HG03432 (cell line): ENCODE measurements around the gene CBLC.

Experiments
- ATAC-seq: cut with Tn5 transposase; IDR thresholded peaks from one replicate; pipeline ENCODE4 v1.9.1; 2021; ENCODE audit warnings: mild to moderate bottlenecking, moderate library complexity; ENCODE audit not compliant: unreplicated experiment

The CBLC gene, protein sequence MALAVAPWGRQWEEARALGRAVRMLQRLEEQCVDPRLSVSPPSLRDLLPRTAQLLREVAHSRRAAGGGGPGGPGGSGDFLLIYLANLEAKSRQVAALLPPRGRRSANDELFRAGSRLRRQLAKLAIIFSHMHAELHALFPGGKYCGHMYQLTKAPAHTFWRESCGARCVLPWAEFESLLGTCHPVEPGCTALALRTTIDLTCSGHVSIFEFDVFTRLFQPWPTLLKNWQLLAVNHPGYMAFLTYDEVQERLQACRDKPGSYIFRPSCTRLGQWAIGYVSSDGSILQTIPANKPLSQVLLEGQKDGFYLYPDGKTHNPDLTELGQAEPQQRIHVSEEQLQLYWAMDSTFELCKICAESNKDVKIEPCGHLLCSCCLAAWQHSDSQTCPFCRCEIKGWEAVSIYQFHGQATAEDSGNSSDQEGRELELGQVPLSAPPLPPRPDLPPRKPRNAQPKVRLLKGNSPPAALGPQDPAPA

DNA sequence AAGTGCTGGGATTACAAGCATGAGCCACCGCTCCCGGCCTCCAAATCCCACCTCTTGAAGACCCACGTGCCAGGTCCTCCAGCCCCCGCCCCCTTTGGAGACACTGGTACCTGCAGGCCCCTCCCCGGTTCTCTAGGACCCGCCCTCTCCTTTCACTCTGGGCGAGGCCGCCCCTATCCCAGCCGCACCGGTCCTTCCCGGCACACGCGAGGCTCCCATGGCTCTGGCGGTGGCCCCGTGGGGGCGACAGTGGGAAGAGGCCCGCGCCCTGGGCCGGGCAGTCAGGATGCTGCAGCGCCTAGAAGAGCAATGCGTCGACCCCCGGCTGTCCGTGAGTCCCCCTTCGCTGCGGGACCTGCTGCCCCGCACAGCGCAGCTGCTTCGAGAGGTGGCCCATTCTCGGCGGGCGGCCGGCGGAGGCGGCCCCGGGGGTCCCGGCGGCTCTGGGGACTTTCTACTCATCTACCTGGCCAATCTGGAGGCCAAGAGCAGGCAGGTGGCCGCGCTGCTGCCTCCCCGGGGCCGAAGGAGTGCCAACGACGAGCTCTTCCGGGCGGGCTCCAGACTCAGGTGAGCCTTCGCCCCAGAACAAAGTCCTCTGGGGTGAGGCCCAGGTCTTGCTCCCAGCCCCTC is at the start of gene CBLC:
Gene CBLC, plus strand, starts transcription at position 176 of the 633 bp plus-strand sequence. Its CDS starts 42 bp downstream, at position 218.
- no peak for ATAC-seq

DNA sequence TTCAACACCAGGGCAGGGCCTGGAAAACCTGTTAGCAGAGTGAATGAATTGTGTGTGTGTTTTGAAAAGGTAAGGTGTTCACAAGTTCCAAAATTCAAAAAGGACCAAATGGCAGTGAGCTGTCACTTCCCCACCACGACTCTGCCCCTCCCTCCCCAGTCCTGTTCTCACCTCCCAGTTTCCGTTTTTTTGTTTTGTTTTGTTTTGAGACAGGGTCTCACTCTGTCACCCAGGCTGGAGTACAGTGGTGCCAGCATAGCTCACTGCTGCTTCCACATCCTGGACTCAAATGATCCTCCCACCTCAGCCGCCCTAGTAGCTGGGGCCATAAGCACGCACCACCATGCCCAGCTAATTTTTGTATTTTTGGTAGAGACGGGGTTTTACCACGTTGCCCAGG is 49.5 kb upstream of the CBLC start:
- ATAC-seq = no peak

DNA sequence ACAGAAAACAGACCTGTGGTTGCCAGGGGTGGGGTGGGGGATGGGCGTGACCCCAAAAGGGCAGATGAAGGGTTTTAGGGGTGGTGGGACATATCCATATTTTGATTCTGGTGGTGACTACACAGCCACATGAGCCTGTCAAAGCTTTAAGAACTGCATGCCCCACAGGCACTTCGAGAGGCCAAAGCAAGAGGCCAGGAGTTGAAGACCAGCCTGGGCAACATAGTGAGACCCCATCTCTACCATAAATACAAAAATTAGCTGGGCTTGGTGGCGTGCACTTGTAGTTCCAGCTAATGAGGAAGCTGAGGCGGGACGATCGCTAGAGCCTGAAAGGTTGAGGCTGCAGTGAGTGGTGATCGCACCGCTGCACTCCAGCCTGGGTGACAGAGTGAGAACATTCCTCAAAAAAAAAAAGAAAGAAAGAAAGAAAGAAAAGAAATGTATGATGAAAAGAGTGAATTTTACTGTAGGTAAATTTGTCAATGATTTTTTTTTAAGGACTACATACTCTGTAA is 48.1 kb upstream of the CBLC start:
- no peak for ATAC-seq

DNA sequence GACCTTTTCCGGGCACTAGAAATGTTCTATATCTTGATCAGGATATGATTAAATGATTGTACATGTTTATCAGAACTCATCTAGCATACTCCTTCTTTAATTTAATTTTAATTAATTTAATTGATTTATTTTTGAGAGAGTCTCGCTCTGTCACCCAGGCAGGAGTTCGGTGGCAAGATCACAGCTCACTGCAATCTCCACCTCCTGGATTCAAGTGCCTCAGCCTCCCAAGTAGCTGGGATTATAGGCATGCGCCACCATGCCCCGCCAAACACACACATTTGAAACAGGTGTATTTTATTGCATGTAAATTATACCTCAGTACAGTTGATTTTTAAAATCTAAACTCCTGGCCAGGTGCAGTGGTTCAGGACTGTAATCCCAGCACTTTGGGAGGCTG is 46.6 kb upstream of the CBLC start:
- ATAC-seq = no peak

DNA sequence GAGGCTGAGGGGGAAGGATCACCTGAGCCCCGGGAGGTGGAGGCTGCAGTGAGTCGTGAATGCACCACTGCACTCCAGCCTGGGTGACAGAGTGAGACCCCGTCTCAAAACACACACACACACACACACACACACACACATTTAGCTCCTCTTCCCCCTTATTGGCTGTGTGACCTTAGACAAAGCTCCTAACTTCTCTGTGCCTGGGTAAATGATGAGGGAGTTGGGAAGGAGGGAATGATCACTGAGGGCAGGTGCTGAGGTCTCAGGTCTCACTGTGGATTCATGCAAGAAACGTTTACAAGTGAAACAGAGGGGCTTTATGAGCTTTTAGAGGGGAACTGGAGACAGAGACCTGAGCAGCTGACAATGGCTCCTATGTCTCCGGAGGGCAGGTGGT is 46.1 kb upstream of the CBLC start:
- no peak for ATAC-seq

DNA sequence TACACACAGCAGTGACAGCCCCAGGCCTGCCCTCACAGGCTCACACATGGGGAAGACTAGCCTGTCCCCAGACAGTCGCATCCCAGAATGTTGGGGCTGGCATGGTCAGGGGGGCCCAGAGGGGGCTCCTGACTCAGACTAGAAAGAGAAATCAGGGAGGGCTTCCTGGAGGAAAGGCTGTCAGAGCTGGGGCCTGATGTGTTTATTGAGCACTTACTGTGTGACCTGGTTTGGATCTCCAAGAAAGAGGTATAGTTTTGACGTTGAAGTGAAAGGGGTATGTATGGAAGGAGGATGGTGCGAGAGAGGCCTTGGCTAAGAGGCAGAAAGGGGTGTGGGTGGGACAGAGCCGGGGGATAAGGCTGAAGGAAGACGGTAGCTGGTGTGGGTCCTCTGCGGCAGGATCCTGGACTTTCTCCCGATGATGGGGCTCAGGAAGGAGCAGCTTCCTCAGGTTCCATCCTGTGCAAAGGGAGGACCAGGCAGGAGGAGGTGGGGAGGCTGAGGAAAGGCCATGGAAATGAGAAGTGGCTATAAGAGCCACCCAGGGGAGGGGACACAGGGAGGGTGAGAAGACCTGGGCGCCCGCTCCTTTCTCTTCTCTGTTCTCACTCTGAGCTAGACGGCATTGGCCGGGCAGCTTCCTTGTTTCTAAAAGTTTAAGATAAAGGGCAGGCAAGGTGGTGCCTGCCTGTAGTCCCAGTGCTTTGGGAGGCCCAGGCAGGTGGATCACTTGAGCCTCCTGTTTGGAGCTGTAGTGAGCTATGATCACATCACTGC is 45.3 kb upstream of the CBLC start:
- no peak for ATAC-seq

DNA sequence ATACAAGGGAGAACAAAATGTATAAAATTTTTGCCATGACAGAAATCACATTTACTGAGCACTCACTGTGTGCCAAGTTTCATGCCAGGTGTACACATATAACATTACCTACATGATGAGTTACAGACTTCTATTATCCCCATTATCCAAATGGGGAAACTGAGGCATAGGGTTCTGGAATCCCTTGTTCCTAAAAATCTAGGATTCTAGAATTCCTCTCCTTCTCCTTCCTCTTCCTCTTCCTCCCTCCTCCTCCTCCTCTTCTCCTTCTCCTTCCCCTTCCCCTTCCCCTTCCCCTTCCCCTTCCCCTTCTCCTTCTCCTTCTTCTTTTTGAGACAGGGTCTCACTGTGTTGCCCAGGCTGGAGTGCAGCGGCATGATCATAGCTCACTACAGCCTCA is 43.3 kb upstream of the CBLC start:
- ATAC-seq = no peak

DNA sequence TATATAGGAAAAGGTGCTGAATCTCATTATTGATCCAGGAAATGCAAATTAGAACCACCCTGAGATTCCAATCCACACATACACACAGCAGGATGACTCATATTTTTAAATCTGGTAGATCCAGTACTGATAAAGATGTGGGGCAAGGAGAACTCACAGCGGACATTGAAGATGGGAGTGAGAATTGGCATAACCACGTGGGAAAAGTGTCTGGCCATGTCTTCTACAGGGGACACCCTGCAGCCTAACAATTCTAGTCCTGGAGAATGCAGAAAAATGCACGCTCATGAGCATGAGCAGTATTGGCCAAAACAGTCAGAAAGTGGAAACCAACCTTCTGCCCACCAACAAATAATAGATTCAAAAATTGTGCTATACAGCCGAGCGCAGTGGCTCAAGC is 42.7 kb upstream of the CBLC start:
- no peak for ATAC-seq

DNA sequence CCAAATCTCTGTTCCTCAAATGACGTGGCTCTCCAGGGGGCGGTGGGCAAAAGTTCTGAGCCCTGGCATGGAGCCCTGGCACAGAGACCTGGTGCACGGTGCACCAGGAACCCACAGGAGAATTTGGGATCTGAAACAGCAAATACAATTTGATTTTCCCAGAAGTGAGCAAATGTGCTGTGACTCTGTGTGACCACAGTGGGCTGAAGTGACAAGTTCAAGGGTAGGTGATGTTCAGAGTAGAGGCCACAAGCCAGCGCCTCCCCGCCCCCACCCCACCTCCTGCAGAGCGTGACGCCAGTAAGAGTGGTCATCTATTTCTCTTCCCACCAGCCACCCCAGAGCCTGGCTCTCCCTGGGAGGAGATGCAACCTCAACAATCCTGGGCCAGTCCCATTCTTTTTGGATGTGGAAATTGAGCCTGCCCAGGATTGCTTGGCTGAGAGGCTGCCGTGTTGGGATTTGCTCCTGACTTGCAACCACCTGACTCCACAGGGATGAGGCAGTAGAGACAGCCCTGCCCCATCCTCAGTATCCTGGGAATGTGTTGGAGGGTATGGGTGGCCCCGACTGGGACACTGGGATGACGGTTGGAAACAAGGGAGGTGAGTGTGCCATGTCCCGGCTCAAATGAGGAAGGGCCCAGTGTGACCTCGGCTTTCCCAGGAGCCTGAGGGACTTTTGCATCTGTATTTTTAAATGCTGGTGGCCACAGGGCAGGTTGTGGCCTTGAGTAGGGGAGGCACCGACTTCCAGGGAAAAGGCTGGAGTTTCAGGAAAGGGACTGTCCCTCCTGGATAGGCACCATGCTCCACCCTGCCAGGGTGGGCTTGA is 40.2 kb upstream of the CBLC start:
- no peak for ATAC-seq

DNA sequence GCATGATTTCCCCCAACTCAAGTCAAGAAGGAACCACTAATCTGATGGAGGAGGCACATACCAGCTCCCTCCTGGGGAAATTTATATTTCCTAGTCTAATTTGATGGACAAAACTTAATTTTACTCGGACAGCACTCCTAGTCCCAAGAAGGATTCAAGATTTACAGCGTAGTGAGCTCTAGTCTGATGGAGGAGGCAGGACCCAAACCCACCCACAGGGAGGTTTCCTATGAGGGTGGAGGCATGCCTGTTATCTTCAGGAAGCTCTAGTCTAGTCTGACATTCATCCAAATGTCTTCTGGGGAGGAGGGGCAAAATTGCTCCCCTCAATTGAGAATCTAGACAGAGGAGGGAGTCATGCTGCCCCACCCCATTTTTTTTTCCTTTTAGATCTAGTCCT is 39.6 kb upstream of the CBLC start:
- ATAC-seq = no peak

DNA sequence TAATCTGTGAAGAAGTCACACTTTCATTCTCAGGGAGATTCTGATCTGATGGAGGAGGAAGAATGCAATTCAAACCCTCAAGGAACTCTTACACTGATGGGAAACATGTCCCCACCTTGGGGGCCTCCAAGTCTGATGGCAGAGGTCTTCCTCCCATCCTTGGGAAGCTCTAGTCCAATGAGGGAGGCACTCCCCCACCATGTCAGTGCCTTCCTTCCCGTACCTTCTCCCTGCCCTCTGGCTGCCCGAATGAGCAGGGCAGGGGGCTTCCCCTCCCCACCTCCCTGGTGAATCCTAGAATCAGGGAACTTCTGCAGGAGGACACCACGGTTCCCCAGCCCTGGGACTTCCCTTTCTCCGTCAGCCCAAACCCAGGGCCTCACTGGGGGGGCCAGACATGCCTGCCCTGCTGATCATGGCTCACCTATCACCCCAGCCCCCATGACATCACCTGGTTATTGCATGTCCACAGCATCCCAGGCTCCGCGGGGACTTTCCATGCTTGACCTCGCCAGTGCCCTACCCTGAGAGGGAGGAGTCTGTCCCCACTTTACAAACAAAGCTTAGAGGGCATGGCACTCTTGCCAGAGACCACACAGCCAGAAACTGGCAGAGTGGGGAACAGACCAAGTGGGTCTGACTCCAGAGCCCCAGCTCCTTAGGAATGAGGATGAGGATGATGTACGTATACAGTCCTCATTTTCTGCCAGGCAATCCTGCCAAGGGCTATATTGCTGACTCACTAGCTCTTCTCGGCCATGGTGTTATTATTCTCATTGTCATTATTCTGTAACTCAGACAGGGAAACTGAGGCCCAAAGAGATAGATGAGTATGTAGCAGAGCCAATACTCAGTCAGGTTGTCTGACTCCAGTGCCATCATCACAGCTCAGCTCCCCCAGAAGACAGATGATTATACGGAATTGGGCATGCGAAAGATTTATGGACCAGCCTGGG is 38.8 kb upstream of the CBLC start:
- no peak for ATAC-seq

DNA sequence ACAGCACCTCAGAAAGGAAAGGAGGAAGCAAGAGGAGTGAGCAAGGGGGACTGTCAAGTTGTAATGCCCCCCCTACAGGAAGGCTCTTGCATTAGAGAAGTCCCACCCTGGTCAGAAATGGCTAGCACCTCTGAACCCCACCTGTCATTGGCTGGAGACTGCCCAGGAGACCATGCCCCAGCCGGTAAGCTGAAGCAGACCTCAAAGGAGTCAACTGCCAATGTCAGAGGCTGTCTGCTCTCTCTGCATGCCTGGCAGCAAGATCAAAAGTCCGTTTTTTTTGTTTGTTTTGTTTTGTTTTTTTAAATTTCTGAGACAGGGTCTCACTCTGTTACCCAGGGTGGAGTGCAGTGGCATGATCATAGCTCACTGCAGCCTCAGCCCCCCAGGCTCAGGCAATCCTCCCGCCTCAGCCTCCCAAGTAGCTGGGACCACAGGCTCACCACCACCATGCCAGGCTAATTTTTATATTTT is 37.3 kb upstream of the CBLC start:
- no peak for ATAC-seq

DNA sequence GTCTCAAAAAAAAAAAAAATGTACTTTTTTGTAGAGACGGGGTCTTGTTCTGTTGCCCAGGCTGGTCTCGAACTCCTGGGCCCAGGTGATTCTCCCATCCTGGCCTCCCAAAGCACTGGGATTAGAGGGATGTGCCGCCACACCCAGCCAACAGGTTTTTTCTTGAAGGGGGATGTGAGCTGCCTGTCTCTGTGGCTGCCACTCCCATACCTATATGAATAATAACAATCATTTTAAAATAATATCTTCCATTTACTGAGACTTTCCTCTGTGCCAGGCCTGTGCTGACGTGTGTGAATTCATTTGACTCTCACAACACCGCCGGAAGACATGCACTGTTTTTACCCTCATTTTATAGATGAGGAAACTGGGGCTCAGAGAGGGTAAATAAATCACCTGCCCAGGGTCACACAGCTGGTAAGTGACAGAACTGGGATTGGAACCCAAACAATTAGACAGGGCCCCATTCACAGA is 36.4 kb upstream of the CBLC start:
- no peak for ATAC-seq

DNA sequence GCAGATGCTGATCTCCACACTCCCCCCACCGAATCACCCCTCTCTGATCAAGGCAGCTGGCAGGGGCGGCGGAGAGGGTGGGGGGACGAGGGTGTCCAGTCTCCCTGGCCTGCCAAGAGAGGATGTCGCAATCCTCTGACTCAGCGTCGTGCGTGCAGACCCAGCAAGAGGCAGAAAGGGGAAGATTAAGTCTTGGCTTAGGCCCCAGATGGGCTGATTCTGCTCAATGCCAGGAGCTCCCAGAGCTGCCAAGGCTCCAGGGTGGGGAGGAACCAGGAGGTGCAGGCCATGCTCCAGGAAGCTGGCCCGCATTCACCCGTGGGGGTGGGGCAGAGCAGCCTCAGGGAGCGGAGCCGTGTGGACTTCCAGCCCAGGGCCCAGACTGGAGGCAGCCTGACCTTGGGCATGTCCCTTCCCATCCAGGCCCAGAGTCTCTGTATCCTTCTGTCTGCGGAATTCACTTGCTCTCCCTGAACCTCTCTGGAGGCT is 35.8 kb upstream of the CBLC start:
- no peak for ATAC-seq

DNA sequence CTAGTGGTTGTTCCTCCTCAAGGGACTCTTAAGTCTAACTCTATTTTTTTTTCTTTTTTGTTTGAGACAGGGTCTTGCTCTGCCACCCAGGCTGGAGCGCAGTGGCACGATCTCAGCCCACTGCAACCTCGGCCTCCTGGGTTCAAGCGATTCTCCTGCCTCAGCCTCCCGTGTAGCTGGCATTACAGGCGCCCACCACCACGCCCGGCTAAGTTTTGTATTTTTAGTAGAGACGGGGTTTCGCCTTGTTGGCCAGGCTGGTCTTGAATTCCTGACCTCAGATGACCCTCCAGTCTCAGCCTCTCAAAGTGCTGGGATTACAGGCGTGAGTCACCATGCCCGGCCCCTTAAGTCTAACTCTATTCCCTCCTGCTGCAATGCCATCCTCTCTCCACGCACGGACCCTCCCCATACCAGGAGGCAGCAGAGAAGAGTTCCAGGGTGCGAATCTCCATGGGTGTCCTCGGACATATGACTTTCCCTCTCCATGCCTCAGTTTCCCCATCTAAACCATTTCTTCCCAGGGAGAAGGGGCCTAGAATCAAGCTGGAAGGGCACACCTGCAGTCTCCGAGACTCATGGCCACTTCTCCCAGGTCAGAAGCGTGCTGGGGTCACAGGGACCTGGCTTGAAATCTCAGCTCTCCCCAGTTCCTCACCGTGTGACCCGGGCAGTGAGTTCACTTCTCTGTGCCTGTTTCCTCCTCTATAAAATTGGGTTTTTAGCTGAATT is 35.2 kb upstream of the CBLC start:
- no peak for ATAC-seq

DNA sequence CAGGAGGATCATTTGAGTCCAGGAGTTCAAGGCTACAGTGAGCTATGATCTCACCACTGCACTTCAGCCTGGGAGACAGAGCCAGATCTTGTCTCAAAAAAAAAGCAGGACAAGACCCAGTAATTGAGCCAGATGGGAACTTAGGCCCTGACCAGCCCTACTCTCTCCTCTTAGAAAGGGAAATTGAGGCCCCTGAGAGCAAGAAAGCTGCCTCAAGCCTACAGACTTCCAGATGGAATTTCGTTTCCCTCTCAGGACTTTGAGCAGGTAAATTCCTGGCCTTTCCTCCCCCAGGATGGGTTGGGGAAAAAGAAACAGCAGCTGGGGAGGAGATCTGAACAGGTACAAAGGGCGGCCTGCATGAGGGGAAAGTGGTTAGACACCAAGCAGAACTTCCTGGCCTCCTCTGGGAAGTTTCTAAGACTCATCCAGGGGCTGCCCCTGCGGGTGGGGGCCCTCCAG is 32.8 kb upstream of the CBLC start:
- ATAC-seq = no peak

DNA sequence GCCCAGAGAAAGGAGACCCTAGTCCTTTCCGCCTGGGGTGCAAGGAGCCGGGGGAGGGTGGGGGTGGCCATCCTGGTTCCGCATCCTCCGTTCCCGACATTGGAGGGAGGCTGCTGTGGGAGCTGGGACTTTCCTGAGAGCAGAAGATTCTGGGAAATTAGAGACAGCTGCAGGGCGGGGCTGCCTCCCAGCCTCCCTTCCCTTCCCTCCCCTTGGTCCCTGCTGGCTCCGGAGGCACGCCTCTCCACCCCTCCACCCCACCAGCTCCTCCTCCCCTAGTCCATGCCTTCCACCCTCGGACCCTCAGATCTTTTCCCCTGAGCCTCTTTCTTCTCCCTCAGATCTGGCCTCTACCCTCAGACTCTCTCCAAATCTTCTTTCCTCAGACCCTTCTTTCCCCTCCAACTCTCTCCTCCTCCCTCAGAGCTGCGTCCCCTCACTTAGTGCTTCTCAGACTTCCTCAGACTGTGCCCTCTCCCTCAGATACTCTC is 32.3 kb upstream of the CBLC start:
- ATAC-seq = no peak
